ENCODE measurements around the gene TERT. TPM values are rescaled to one million over a fixed set of nuclear protein-coding genes. Genes with fewer than 3 reads are reported as not detected.

Gene TERT
- total and polyA plus RNA-seq, 2 of the 4 experiments (the other 2 are of a cell fraction), result not detected

DNA sequence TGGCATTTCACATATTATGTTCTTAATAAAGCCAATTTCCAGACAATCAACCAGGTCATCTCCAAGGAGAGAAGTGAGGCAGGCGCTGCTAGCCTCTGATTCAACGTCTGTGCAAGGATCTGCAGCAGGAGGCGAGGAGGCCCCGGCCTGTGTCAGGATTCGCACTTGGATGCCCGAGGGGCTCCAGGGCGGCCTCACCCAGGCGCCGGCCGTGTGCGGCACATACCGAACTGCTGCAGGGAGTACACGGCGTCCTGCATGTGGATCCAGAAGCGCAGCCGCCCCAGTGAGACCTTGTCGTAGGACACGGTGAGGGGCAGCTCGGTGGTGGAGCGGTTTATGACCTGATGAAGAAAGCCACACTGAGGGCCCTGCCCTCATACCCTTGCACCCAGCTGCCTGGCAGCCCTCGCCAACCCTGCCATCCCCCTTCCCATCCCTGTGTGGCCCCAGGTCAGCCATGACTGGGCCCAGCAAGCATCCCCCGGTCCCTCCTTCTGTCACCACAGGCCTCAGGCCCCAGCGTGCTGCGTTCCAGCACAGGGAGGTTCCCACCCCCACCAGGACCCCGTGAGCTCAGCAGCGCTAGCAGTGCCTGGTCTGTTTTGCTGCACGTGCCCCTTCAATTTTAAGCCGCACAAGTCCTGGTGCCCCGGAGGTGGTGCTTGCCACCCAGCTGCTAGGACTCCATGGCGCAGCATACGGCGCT lies 40.1 kb upstream of the TERT start:
- no peak overlapping the region for H3K14ac ChIP-seq (replicated peaks; ENCODE audit: low read depth, low read length)
- no peak overlapping the region for H2BK20ac ChIP-seq (ENCODE audit: low read depth, low read length)
- peaks cover 77% of the 10 kb centered on the region for H3K36me3 ChIP-seq (ENCODE audit: control insufficient read depth, insufficient read depth, low read length)
- no peak overlapping the region for H3K27ac ChIP-seq (ENCODE audit: insufficient read depth, low read length)
- no peak overlapping the region for H3K9ac ChIP-seq (ENCODE audit: low read depth, low read length)
- no peaks in the 10 kb centered on the region for H3K9me1 ChIP-seq (ENCODE audit: insufficient read depth, low read length)
- no peak overlapping the region for H3K4me3 ChIP-seq (ENCODE audit: insufficient read depth, low read depth, low read length)
- H3K27me3 ChIP-seq (ENCODE audit: control insufficient read depth, insufficient read depth, low read length), result no peaks in the 10 kb centered on the region
- no peak overlapping the region for H3K18ac ChIP-seq (ENCODE audit: low read depth, low read length)
- POLR2A ChIA-PET (ENCODE audit: unreplicated experiment), result no interaction called here
- H2AK9ac ChIP-seq (replicated peaks; ENCODE audit: low read depth, low read length, poor library complexity), result no peak overlapping the region
- H3K56ac ChIP-seq (ENCODE audit: extremely low read depth, insufficient read depth, low read length), result no peak overlapping the region
- ATAC-seq (ENCODE audit: low read depth) (no peak), DNase-seq (no peak)
- H3K23ac ChIP-seq (ENCODE audit: low read depth, low read length), result no peak overlapping the region
- no peak overlapping the region for H3K4ac ChIP-seq (ENCODE audit: low read depth, low read length)
- peaks cover 6% of the 10 kb centered on the region; the same call in 1 of the 2 replicates for H4K20me1 ChIP-seq (ENCODE audit: insufficient read depth, low read length)
- H3K9me3 ChIP-seq (ENCODE audit: control insufficient read depth, insufficient read depth, low read length), result no peaks in the 10 kb centered on the region
- intact Hi-C loops (cut with micrococcal nuclease), result no loop called here
- no peak overlapping the region for H4K91ac ChIP-seq (ENCODE audit: insufficient read depth, low read depth, low read length)
- no peak overlapping the region for H2BK5ac ChIP-seq (ENCODE audit: low read depth, low read length, poor library complexity, severe bottlenecking)
- CTCF ChIA-PET, result no interaction called here
- H2AK5ac ChIP-seq (ENCODE audit: low read depth, low read length), result no peak overlapping the region
- H4K8ac ChIP-seq (ENCODE audit: low read depth in 2 of 2, low read length in 2 of 2), result no peak overlapping the region
- no peak overlapping the region for H2AFZ ChIP-seq (replicated peaks; ENCODE audit: low read length, poor library complexity)
- no peak overlapping the region for H2BK15ac ChIP-seq (ENCODE audit: low read depth, low read length)
- no peak overlapping the region for H2BK120ac ChIP-seq (ENCODE audit: low read depth, low read length)
- 93% methylated on average over 17 of the region's 32 CpGs; no CpG with 5 or more reads in 1 of the 2 experiments for WGBS, 2 experiments (ENCODE audit: extremely low coverage in 2 of 2, insufficient read length in 1 of 2)
- no TSS peak for BruUV-seq (replicated peaks)
- TF ChIP-seq RAD21 (IDR thresholded peaks at IDR 0.05; ENCODE audit: low read length) (no peak), CEBPB (IDR thresholded peaks at IDR 0.05; ENCODE audit: low read depth, low read length) (no peak), BHLHE40 (IDR thresholded peaks at IDR 0.05; ENCODE audit: low read depth, low read length) (no peak), MAZ (IDR thresholded peaks at IDR 0.05; ENCODE audit: borderline replicate concordance, low read depth, low read length) (no peak), POLR2A (IDR thresholded peaks at IDR 0.05; ENCODE audit: low read depth, low read length) (no peak), RFX5 (IDR thresholded peaks at IDR 0.05; ENCODE audit: low read depth, low read length) (no peak), FOS (IDR thresholded peaks at IDR 0.05; ENCODE audit: low read depth, low read length) (no peak), SMC3 (IDR thresholded peaks at IDR 0.05; ENCODE audit: low read depth, low read length) (no peak), MAFK (IDR thresholded peaks at IDR 0.05; ENCODE audit: low read depth, low read length) (no peak), MXI1 (IDR thresholded peaks at IDR 0.05; ENCODE audit: borderline replicate concordance, low read depth, low read length) (no peak)
- TF ChIP-seq, protein P1, sequence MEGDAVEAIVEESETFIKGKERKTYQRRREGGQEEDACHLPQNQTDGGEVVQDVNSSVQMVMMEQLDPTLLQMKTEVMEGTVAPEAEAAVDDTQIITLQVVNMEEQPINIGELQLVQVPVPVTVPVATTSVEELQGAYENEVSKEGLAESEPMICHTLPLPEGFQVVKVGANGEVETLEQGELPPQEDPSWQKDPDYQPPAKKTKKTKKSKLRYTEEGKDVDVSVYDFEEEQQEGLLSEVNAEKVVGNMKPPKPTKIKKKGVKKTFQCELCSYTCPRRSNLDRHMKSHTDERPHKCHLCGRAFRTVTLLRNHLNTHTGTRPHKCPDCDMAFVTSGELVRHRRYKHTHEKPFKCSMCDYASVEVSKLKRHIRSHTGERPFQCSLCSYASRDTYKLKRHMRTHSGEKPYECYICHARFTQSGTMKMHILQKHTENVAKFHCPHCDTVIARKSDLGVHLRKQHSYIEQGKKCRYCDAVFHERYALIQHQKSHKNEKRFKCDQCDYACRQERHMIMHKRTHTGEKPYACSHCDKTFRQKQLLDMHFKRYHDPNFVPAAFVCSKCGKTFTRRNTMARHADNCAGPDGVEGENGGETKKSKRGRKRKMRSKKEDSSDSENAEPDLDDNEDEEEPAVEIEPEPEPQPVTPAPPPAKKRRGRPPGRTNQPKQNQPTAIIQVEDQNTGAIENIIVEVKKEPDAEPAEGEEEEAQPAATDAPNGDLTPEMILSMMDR (conservative IDR thresholded peaks at IDR 0.05; ENCODE audit: low read depth, low read length), result no peak
- no peaks in the 10 kb centered on the region for H3K4me1 ChIP-seq (ENCODE audit: control insufficient read depth, insufficient read depth, low read length)
- H3K79me1 ChIP-seq (ENCODE audit: low read depth in 1 of 2, low read length in 2 of 2), result peaks cover 10 to 11% of the 10 kb centered on the region in 2 experiments; a peak in 3 of 4 replicates
- dilution Hi-C loops (cut with HindIII; ENCODE audit: low sequenced_read_pairs, unreplicated experiment), result no loop called here
- no peak overlapping the region for H4K5ac ChIP-seq (ENCODE audit: low read depth, low read length)
- H3K4me2 ChIP-seq (ENCODE audit: low read depth, low read length), result no peak overlapping the region
- in situ Hi-C loops (cut with MboI; ENCODE audit: low sequenced_read_pairs), result no loop called here
